ENCODE measurements around the gene NPR2.
A peak's percentile ranks its signal among the peaks of the same experiment; 100 is the strongest.

Gene NPR2

DNA sequence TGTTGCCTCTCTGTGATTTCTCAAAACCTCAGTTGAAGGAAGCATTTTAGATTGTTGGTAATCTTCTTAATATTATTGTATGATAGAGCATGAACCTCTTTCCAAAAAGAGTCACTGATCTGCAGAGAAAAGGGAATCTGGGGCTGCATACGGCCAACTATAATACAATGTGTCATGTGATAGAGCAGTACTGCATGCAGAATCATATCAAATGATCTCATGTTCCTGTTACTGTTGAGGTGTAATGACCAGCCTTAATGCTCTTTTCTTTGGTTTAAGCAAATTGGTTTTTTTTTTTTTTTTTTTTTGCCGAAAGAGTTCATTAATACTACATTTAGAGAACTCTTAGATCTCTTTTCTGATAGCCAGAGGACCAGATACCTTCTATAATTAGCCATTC is 24.4 kb upstream of the NPR2 start:
- DNase-seq = no peak

DNA sequence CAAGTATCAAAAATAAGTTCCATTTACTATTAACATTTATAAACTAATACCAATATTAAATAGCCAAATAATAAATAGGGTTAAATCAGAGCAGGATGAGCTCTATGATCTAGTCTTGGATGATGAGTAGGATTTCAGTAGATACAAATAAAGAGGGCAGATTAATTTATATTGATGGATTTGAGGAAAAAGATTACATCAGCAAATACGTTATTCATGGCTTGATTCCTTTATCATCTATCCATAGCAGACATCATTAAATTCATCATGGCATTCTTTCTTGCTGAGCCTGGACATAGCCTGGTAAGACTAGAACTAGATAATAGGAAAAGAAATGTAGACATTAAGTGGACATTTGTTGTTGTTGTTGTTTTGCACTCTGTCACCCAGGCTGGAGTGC is 23.9 kb upstream of the NPR2 start:
- no peak for DNase-seq

DNA sequence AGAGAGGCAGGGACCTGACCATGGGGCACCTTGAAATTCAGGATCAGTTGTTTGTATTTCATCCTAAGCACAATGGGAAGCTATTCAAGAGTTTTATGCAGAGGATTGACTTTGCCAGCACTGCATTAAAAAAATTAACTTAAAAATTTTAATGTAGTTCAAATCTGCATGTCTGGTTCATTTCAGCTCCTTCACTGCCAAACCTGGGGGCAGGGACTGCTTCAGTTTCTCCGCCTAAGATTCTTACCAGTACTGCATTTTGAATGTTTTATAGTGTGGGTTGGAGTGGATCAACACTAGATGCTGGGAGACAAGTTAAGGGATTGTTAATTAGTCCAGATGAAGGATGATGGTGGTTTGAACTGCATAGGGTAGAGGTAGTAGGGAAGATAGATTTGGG is 21.6 kb upstream of the NPR2 start:
- DNase-seq = no peak

DNA sequence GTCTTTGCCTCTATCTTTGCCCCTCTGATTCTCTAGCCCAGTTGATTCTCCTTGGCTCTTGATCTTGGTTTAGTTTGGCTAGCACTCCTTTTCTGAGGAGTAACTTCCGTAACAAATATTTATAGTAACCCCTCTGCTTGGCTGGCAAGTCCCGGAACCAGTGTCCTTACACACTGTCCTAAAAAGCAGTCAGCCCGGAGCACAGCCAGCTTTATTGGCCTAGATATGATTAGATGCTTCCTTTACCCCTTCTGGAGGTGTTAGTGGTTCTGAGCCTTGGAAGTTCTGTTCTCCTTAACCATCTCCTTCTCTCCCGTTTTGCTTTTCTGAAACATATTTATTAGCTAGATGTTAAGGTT is 20.3 kb upstream of the NPR2 start:
- no peak for DNase-seq

DNA sequence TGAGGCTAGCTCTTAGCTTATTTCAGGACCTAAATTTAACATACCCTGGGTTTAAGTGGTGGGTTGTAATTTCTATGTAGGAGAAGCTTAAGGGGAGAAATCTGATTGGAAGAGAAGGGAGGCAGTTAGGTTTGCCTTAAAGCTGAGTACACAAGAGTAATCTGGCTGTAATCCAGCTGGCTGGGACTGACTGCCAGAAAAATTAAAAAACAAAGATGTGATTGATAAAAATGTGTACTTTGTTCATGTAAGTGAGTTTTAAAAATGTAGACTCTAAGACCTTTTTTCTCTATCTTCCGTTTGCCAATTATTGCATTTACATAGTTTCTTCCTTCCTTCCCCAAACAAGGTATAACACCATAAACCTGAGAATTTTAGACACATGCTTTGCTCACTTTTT is 19.9 kb upstream of the NPR2 start:
- no peak for DNase-seq

DNA sequence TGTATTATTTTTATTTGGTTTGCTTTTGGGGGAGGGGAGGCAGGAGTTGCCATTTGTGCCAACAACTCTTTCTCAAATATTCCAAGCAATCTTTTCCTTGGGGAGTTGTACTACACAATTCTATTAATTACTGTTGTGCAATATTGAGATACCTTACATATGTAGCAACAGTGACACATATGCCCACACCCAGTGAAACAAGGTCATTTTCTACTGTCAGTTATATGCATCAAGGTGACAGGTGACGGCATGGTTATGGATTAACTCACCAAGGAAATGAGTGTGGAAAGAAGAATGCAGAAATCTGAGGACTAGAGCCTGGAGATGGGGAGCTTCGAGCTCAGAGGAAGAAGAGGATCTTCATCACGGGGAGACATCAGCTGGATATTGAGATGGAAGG is 19.4 kb upstream of the NPR2 start:
- no peak for DNase-seq

DNA sequence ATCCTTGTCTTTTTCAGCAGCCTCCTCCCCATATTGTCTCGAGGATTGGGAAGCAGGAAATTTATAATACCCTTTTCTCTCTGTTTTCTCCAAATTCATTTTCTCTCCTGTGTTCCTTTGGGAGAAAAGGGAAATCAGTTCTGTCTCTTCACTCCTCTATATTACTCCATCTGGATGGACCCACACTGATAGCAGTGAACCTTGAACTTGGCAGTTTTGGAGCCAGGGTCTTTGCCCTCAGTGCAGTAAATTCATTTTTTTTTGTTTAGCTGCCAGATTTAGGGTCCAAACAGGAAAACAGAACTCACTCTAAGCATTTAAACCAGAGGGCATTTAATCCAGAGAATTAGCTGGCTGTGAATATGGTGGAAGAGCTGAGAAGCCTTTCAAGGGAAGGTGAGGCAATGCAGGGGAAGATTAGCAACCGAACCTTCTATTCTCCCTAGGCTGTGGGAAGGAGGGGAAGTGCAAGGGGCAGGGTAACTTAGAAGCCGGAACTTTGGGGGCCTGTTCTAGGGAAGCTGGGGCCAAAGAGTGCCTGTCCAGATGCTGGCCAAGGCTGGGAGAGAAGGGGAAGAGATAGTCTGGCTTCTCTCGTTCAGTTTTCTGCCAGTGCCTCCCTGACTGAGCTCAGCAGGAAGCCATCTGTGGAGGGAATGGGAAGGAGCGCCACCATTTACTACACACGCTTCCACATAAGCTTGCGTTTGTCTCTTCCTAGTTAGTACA is 16.3 kb upstream of the NPR2 start:
- no peak for DNase-seq

DNA sequence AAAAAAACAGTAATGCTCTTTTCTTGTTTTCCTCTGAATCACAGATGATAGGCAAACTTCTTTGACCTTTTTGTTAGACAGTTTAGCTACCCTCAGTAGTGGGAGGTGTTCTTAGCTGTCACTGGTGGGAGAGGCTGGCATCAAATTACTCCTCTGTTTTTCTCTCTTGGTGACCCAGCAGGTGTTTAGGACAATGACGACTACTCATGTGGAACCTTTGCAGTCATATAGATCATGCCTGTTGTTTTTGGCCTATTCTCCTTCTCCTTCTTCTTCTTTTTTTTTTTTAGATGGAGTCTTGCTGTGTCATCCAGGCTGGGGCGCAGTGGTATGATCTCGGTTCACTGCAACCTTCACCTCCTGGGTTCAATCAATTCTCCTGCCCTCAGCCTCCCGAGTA is 15.4 kb upstream of the NPR2 start:
- DNase-seq = no peak

DNA sequence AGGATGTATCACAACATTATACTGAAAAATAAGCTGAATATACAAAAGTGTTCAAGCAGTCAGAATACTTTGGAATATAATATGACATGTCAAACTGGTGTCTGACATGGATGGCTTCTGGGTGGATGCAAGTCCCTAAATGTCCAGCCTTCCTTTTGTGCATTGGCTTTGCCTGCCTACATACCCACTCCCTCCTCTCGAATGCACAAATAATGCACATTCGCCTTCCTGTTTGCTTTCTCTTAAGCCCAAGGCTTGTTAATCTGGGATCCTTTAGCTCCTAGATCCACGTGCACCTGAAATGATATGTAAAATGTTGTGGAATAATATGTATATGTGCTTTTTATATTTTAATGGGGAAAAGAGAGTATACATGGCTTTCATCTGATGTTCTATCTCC is 12.9 kb upstream of the NPR2 start:
- no peak for DNase-seq

DNA sequence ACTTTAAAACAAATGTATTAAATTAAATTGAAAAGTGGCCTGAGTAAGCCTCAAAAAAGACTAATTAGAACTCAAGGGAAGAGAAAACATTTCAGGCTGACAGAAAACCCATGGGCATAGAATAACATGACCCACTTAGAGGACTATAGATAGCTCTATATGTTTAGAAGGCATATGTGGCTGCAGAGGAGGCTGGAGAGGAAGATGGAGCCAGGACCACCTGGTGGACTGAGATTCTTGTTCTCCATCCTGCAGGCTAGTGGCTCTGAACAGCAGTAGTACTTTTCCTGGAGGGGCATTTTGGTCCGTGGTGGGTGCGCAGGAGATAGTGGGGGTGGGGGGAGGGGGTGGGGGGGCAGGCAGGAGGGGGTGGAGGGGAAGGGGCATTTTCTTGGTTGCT is 10.3 kb upstream of the NPR2 start:
- DNase-seq = no peak

DNA sequence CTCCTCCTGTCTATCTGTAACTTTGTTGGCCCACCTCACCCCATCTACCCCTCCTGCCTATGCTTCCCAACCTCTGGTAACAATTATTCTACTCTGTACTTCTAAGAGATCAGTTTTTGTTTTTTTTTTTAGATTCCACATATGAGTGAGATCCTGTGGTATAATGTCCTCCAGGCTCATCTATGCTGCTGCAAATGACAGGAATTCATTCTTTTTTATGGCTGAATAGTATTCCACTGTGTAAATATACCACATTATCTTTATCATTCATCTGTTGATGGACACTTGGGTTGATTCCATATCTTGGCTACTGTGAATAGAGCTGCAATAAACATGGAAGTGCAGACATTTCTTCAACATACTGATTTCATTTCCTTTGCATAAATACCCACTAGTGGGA is 8.0 kb upstream of the NPR2 start:
- no peak for DNase-seq

DNA sequence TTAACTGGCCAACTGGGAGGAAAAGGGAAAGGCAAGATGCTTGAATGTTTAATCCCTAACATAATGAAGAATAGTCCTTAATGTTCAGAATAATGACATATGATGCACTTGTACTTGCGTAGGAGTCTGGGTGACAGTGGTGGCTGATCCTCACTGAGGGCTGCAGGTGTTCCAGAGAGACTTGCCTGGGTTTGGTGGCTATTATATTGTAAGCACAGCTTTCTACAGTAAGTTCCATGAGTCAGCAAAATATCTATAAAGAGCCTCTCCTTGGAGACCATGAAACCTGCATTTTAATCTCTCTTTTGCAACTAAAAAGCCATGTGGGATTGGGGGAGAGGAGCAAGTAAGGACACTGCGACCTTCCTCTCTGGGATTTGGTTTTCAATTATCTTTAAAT is 1.9 kb upstream of the NPR2 start:
- DNase-seq = no peak

DNA sequence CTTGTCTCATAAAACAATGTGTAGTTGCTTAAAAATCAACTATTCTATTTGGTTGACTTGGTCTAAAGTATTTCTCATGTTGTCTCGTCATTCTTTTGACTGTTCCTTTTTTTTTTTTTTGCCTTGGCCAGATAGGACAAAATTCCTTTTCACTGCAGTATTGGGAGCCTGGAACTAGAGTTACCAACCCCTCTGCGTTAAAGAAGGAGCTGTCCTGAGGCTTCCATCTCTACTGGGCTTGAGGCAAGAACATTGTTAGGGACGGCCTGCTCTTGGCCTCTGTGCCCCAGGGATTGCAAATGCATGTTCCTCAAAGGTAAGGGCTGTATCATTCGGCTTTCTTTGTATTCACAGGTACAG is 1.4 kb upstream of the NPR2 start:
- no peak for DNase-seq

DNA sequence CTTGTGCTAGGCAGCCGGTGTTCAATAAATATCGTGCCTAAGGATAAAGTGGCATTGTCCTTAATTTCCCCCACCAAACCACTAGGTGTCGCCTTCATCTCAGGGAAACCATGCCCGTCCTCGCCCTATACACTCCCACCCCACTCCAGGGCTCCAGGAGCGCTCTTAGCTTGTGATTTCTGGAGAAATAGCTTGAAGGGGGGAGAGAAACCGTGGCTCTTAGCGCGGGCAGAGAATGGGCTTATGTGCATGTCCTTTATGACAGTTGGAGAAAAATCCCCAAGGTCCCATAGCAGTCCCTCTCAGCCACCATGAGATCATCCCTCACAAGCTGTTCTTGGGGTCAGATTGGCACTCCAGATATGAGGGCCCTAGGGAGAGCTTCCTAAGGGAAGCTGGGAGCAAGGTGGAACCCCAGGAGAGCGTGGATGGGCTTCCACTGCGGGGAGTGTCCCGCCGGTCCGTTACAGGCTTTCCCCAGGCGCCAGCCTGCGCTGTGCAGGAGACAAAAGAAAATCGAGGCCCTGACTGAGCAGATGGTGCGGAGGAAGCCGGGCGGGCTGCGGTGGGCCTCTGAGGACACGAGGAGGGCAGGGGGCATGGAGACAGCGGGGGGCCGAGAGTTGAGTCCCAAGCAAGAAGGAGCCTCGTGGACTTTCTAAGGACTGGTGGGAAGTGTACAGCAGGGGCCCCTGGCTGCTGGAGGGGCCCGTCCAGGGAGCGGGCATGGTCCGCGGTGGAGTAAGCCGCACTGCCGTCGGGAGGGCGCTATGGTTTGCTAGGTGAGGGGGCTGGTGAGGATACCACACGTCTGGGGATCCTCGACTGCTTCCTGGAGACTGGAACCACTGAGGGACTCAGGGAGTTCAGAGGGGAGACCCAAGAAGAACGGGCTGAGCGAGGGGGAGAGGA is 750 bp upstream of the NPR2 start:
- peak; percentile 69 for DNase-seq

DNA sequence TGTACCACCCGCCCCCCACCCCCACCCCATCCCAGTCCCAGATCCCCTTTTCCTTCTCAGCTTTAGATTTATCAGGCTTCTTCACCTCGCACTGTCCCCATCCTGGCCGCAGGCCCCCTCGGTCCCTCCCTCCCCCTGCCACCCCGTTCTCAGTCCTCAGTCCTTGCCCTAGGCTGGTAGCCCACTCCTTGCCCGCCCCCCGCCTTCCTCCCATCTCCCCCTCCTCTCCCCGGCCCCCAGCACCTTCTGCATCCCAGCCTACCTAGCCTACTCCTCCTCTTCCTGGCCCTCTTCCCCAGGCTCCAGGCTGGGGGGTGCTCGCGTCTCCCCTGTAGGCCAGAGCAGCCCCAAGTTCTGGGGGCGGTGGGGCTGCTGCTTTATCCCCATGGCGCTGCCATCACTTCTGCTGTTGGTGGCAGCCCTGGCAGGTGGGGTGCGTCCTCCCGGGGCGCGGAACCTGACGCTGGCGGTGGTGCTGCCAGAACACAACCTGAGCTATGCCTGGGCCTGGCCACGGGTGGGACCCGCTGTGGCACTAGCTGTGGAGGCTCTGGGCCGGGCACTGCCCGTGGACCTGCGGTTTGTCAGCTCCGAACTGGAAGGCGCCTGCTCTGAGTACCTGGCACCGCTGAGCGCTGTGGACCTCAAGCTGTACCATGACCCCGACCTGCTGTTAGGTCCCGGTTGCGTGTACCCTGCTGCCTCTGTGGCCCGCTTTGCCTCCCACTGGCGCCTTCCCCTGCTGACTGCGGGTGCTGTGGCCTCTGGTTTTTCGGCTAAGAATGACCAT is 828 bp downstream of the NPR2 start:
- no peak for DNase-seq

DNA sequence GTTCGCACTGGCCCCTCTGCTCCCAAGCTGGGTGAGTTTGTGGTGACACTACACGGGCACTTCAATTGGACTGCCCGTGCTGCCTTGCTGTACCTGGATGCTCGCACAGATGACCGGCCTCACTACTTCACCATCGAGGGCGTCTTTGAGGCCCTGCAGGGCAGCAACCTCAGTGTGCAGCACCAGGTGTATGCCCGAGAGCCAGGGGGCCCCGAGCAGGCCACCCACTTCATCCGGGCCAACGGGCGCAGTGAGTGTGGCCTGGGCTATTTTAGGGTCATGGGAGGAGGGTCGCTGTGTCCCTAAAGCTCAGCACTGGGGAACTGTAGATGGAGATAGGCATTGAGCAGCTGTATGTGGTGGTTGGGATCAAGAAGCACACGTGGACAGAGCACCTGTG is 1.4 kb downstream of the NPR2 start:
- DNase-seq = no peak

DNA sequence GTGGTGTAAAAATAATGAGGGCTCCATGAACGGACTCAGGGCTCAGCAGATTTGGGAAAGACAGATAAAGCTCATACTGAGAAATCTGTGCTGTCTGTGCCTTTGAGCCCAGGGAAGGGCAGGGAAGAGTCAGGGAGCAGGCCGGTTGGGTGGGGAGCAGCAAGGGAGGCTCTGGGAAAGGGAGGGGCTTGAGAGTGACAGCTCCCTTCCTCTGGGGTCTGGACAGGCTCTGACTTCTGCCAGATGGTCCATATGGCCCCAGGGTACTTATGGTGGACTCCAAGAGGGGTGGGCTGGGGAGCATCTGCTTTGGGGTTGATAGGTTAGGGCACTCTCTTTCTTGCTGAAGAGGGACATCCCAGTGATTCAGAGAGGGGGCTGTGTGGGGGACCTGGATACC is 2.1 kb downstream of the NPR2 start:
- DNase-seq = no peak

DNA sequence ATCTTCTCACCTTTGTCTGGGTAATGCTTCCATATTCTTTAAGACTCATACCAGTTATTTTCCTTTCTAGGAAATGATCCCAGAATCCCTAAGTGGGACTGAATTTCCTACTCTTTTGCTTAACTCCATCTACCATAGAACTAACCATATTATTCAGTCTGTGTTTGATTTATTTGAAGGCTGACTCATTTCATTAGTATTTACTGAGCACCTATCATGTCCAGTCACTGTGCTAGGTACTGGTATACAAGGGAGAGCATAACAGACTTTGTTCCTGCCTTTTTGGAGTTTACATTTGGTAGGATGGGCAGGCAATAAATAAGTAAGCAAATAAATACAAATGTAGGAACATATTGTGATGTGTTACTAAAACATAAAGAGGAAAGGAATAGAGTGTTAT is 4.3 kb downstream of the NPR2 start:
- no peak for DNase-seq

DNA sequence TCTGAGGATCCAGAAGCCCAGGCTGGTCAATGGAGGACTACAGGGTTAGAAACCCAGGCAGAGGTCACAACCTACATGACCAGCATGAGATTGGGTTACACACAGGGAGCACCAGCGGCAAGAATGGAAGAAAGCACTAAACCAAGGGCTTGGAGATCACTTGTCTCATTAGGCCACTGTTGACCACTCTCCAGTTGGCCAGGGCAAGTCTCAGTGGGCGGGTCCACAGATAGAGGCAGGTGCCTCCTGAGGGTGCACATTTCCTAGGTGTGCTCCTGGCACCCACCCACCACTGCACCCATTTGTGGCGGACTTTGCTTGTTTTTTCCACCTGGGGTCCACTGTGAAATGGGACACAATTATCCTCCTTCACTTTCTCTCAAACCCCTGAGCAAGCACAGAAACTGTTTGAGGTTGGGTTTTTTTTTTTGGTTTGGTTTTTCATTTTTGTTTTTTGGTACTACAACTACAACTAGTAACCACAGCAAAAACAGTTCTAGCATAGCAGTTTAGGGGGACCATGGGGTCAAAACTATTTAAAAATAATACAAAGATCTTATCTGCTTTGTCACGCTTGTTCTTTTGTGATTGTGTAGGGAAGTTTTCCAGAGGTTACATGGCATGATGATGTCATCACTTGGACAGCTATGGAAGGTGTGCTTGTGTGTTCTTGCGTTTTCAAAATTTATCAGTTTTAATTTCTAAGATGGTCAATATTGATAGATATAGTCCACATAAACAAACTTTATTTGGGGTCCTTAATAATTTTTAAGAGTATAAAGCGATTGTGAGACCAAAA is 6.1 kb downstream of the NPR2 start:
- DNase-seq = no peak

DNA sequence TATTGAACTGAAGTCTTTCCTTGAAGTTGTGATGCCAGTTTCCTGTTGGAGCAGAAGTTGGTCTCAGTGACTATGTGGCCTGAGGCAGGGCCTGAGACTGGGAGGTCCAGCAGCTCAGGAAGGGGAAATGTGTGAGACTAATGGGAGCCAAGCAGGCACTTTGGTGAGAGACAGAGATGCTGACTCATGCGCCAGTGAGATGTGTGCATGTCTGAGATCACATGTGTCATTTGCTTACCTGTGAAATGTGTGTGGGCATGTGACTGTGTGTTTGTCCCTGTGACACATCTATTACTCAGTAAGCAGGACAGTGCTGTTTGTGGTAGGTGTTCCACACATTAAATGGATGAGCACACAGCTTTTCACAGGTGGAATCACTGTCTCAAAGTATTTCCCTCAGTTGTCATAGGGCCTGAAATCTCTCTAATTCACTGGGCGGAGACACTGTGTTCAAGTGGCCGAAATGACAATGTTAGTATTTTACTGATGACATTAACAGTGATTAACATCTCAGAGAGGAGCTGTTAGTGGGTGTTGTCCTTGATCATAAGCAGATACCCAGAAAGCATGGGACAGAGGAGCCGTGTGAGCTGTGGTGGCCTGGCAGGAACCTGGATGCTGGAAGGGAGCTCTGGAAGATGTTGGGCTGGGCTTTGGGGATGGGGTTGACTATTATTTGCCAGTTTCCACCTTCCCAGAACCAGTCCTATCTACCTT is 7.4 kb downstream of the NPR2 start:
- DNase-seq = peak; percentile 63

DNA sequence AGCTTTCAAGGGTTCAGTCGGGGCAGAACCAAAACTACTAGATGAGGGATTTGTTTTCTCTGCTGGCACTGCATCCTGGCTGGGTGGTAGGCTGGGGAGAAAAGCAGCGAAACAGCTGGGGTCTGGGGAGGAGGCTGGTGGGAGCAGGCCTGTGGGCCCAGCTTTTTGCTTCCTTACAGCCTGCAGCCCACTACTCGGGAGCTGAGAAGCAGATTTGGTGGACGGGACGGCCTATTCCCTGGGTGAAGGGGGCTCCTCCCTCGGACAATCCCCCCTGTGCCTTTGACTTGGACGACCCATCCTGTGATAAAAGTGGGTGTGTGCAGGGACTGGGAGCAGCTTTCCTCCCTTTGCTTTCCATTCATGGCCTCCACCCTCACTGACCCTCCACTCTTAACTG is 9.1 kb downstream of the NPR2 start:
- DNase-seq = no peak

All from activated CD4-positive, alpha-beta T cell treated with anti-CD3 and anti-CD28 coated beads, Interleukin-10, Interleukin-2, amounts not matched to agents 100 ng/mL and 50 ng/mL, durations not matched to agents 16 hours and 8 hours (primary cell).